Muscle layer of colon (tissue), 2 donors: ENCODE measurements around the gene OTOR.

Experiments
- H3K27ac ChIP-seq: one replicate; pipeline ENCODE4 v1.7.0; 2013; ENCODE audit warnings: low read depth, mild to moderate bottlenecking, low read length, moderate library complexity
- H3K27me3 ChIP-seq, 2 donors: one replicate each; pipeline ENCODE4 v1.7.0; 2013; ENCODE audit warnings: low read length in 2 of 2, mild to moderate bottlenecking in 2 of 2; ENCODE audit not compliant: insufficient read depth in 2 of 2, control insufficient read depth in 1 of 2
- H3K36me3 ChIP-seq: one replicate; pipeline ENCODE4 v1.7.0; 2013; ENCODE audit warnings: mild to moderate bottlenecking, low read length; ENCODE audit not compliant: insufficient read depth
- H3K4me1 ChIP-seq: one replicate; pipeline ENCODE4 v1.7.0; 2013; ENCODE audit warnings: mild to moderate bottlenecking, low read length; ENCODE audit not compliant: insufficient read depth
- H3K4me3 ChIP-seq, 2 donors: one replicate each; pipeline ENCODE4 v1.7.0; 2013; ENCODE audit warnings: low read length in 2 of 2, low read depth in 1 of 2, mild to moderate bottlenecking in 1 of 2, moderate library complexity in 1 of 2
- H3K9ac ChIP-seq: one replicate; pipeline ENCODE4 v1.7.0; 2013; ENCODE audit warnings: low read length
- H3K9me3 ChIP-seq: one replicate; pipeline ENCODE4 v1.7.0; 2013; ENCODE audit warnings: mild to moderate bottlenecking, low read length
- donor health status: abdominal sarcoma.
- donor health status: Adenocarcinoma of cecum.

Gene OTOR

GRCh38 chr20:16752901-16753300, 4.7 kb downstream of the OTOR start:
- H3K9me3 ChIP-seq: no peaks in the 10 kb centered on the region
- H3K9ac ChIP-seq: no peak overlapping the region
- H3K4me3 ChIP-seq: no peak overlapping the region
- H3K27ac ChIP-seq: no peak overlapping the region
- no peaks in the 10 kb centered on the region for H3K27me3 ChIP-seq
- H3K36me3 ChIP-seq: no peaks in the 10 kb centered on the region
- no peaks in the 10 kb centered on the region for H3K4me1 ChIP-seq

- no peaks in the 10 kb centered on the region for H3K36me3 ChIP-seq
- no peak overlapping the region for H3K9ac ChIP-seq
- no peaks in the 10 kb centered on the region for H3K9me3 ChIP-seq
- no peak overlapping the region for H3K27ac ChIP-seq
- H3K4me1 ChIP-seq: no peaks in the 10 kb centered on the region
- no peak overlapping the region for H3K4me3 ChIP-seq
- no peaks in the 10 kb centered on the region for H3K27me3 ChIP-seq
Observed at GRCh38 chr20:16758454-16759180, 10.5 kb downstream of the OTOR start.

GRCh38 chr20:16759181-16759563, 11.0 kb downstream of the OTOR start:
- Histone ChIP-seq H3K9ac (no peak overlapping the region), H3K27me3 (no peaks in the 10 kb centered on the region), H3K4me3 (no peak overlapping the region), H3K27ac (no peak overlapping the region), H3K9me3 (no peaks in the 10 kb centered on the region), H3K4me1 (no peaks in the 10 kb centered on the region), H3K36me3 (no peaks in the 10 kb centered on the region)

GRCh38 chr20:16760431-16761304, 12.5 kb downstream of the OTOR start:
- Histone ChIP-seq H3K9me3 (no peaks in the 10 kb centered on the region), H3K36me3 (no peaks in the 10 kb centered on the region), H3K4me1 (no peaks in the 10 kb centered on the region), H3K9ac (no peak overlapping the region), H3K27ac (no peak overlapping the region), H3K4me3 (no peak overlapping the region), H3K27me3 (no peaks in the 10 kb centered on the region)

GRCh38 chr20:16761305-16761829, 13.2 kb downstream of the OTOR start:
- no peaks in the 10 kb centered on the region for H3K27me3 ChIP-seq
- H3K27ac ChIP-seq: no peak overlapping the region
- H3K9me3 ChIP-seq: no peaks in the 10 kb centered on the region
- no peaks in the 10 kb centered on the region for H3K36me3 ChIP-seq
- no peak overlapping the region for H3K4me3 ChIP-seq
- no peaks in the 10 kb centered on the region for H3K4me1 ChIP-seq
- no peak overlapping the region for H3K9ac ChIP-seq

DNA sequence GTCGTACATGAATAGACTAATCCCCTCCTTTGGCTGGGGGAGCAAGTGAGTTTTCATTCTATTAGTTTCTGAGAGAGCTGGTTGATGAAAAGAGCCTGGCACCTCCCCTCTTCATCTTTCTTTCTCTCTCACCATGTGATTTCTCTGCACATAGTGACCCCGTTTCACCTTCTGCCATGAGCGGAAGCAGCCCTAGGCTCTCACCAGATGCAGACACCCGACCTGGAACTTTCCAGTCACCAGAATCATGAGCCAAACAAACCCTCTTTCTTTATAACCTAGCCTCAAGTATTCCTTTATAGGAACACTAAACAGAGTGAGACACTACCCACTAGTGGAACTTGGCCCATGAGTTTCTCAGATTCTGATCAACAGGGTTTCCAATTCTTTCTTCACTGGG, 16.4 kb downstream of the OTOR start:
- no peak overlapping the region for H3K27ac ChIP-seq
- no peaks in the 10 kb centered on the region for H3K36me3 ChIP-seq
- no peaks in the 10 kb centered on the region for H3K4me1 ChIP-seq
- no peaks in the 10 kb centered on the region for H3K27me3 ChIP-seq
- no peak overlapping the region for H3K4me3 ChIP-seq
- H3K9ac ChIP-seq: no peak overlapping the region
- H3K9me3 ChIP-seq: no peaks in the 10 kb centered on the region

- no peak overlapping the region for H3K9ac ChIP-seq
- H3K27me3 ChIP-seq: no peaks in the 10 kb centered on the region
- no peak overlapping the region for H3K4me3 ChIP-seq
- H3K27ac ChIP-seq: no peak overlapping the region
- no peaks in the 10 kb centered on the region for H3K9me3 ChIP-seq
- no peaks in the 10 kb centered on the region for H3K36me3 ChIP-seq
- H3K4me1 ChIP-seq: no peaks in the 10 kb centered on the region
Observed at GRCh38 chr20:16771213-16771612, 23.1 kb downstream of the OTOR start.

- no peaks in the 10 kb centered on the region for H3K4me1 ChIP-seq
- no peak overlapping the region for H3K27ac ChIP-seq
- H3K36me3 ChIP-seq: no peaks in the 10 kb centered on the region
- no peaks in the 10 kb centered on the region for H3K9me3 ChIP-seq
- no peaks in the 10 kb centered on the region for H3K27me3 ChIP-seq
- no peak overlapping the region for H3K9ac ChIP-seq
- no peak overlapping the region for H3K4me3 ChIP-seq
Observed at GRCh38 chr20:16775961-16776360, 27.8 kb downstream of the OTOR start.

- no peak overlapping the region for H3K9ac ChIP-seq
- no peaks in the 10 kb centered on the region for H3K27me3 ChIP-seq
- H3K27ac ChIP-seq: no peak overlapping the region
- no peaks in the 10 kb centered on the region for H3K4me1 ChIP-seq
- no peak overlapping the region for H3K4me3 ChIP-seq
- H3K36me3 ChIP-seq: no peaks in the 10 kb centered on the region
- no peaks in the 10 kb centered on the region for H3K9me3 ChIP-seq
Observed at GRCh38 chr20:16777126-16777525, 29.0 kb downstream of the OTOR start.

DNA sequence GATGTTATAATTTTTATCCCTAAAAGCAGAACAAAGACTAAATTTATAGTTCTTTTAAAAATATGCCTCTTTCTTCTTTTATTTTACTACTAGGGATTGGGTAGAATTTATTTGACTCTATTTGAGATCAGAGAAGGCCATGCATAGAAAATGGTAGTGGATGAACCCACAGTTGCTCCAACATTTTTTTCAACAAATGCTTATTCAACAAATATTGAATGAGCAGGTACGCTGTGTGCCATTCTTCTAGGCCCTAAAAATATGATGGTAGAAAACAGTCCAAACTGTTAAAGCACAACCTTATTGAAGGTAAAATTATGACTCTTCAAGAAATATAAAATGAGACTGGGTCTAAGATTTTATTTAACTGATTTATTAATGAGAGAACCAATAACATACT, 30.0 kb downstream of the OTOR start:
- no peaks in the 10 kb centered on the region for H3K27me3 ChIP-seq
- no peak overlapping the region for H3K27ac ChIP-seq
- no peaks in the 10 kb centered on the region for H3K9me3 ChIP-seq
- H3K36me3 ChIP-seq: no peaks in the 10 kb centered on the region
- H3K9ac ChIP-seq: no peak overlapping the region
- no peaks in the 10 kb centered on the region for H3K4me1 ChIP-seq
- H3K4me3 ChIP-seq: no peak overlapping the region

DNA sequence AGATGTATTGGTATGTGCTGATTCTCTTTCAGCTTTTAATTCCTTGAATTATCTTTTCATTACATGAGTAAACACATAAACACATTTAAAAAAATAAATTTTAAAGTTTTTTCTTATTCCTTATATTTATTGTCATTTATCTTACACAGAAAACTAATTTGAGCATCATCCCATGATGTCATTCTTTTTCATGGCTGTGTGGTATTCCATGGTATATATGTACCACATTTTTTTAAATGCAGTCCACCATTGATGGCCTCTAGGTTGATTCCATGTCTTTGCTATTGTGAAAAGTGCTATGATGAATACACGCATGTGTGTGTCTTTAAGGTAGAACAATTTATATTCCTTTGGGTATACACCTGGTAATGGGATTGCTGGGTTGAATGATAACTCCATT, 33.3 kb downstream of the OTOR start:
- H3K27me3 ChIP-seq: no peaks in the 10 kb centered on the region
- H3K9ac ChIP-seq: no peak overlapping the region
- H3K9me3 ChIP-seq: no peaks in the 10 kb centered on the region
- H3K4me3 ChIP-seq: no peak overlapping the region
- no peaks in the 10 kb centered on the region for H3K4me1 ChIP-seq
- no peaks in the 10 kb centered on the region for H3K36me3 ChIP-seq
- no peak overlapping the region for H3K27ac ChIP-seq
